ENCODE data around the gene AKR7A3.
"Not testable (repeated sequence)": the region's sequence is repeated elsewhere in the genome, so short reads cannot be mapped to it uniquely, and the experiment has no call there.

AKR7A3 gene

DNA sequence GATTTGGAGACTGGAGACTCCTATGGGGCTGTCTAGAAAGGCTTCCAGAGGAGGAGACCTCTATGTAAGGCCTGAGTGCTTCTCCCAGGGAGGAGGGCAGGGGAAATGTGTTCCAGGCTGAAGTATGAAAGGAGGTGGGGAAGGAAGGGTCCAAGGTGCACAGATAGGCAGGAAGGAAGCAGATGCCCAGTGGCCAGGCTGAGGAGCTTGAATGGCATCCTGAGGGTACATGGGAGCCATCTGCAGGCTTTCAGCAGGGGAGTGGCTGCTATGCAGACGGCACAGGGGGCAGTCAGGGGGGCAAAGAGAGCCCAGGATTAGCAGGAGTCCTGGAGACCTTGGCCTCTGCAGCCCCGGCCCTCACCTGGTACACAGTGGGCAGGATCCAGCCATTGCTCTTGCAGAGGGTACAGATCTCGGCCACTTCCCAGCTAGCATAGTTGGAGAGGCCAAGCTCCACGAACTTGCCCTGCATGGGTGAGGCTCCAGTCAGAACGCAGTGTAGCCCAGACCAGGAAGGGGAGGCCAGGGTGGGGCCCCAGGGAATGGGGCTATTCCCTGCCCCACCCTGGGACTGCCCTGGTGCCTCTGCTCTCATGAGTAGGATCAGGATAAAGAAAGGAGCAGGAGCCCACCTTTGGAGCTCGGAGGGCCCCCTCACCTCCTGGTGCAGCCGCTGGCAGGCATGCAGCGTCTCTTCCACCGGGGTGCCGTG is 19.4 kb upstream of the AKR7A3 start:
- no peak for DNase-seq (ENCODE audit: low read depth)
- H3K4me3 ChIP-seq (ENCODE audit: low read depth, low read length), result no peak overlapping the region
- TF ChIP-seq, protein P1, sequence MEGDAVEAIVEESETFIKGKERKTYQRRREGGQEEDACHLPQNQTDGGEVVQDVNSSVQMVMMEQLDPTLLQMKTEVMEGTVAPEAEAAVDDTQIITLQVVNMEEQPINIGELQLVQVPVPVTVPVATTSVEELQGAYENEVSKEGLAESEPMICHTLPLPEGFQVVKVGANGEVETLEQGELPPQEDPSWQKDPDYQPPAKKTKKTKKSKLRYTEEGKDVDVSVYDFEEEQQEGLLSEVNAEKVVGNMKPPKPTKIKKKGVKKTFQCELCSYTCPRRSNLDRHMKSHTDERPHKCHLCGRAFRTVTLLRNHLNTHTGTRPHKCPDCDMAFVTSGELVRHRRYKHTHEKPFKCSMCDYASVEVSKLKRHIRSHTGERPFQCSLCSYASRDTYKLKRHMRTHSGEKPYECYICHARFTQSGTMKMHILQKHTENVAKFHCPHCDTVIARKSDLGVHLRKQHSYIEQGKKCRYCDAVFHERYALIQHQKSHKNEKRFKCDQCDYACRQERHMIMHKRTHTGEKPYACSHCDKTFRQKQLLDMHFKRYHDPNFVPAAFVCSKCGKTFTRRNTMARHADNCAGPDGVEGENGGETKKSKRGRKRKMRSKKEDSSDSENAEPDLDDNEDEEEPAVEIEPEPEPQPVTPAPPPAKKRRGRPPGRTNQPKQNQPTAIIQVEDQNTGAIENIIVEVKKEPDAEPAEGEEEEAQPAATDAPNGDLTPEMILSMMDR (IDR thresholded peaks at IDR 0.05; ENCODE audit: insufficient read depth, low read depth, low read length, missing control alignments), result no peak

DNA sequence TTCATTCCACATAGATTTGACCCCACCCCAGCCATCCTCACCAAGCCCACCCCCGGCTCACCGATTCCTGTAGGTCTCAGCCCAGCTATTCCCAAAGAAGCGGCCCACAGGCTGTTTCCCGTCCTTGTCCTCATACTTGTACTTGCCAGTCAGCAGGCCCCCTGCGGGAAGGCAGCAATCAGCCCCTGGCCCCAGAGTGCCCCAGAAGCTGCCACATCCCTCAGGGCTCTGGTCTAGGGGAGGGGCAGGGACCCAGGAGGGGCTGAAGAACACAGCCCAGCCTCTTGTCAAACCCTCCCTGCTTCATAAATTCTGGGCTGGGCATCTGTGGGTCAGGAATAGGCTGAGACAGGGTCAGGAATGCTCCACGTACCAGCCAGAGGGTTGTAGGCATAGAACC is 18.4 kb upstream of the AKR7A3 start:
- H3K4me3 ChIP-seq (ENCODE audit: low read depth, low read length), result no peak overlapping the region
- TF ChIP-seq, protein P1 (IDR thresholded peaks at IDR 0.05; ENCODE audit: insufficient read depth, low read depth, low read length, missing control alignments), result no peak
- DNase-seq (ENCODE audit: low read depth), result no peak

DNA sequence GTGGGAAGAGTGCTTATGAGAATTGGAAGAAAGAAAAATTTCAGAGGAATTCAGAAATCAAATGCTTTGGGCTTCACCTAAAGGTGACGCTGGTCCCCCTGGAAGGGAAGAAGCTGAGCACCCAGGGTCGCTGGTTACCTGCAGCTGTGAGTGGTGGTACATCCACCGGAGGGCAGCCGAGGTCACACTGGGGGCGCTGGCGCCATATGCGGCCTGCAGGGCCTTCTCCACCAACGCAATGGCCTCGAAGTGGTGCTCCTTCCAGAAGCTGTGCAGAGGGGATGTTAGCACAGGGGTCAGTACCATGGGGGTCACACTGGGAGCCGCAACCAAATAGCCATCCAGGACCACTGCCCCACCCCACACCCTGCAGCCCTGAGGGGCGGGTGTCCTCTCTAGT is 17.3 kb upstream of the AKR7A3 start:
- TF ChIP-seq, protein P1 (IDR thresholded peaks at IDR 0.05; ENCODE audit: insufficient read depth, low read depth, low read length, missing control alignments), result no peak
- H3K4me3 ChIP-seq (ENCODE audit: low read depth, low read length), result no peak overlapping the region
- DNase-seq (ENCODE audit: low read depth), result no peak

DNA sequence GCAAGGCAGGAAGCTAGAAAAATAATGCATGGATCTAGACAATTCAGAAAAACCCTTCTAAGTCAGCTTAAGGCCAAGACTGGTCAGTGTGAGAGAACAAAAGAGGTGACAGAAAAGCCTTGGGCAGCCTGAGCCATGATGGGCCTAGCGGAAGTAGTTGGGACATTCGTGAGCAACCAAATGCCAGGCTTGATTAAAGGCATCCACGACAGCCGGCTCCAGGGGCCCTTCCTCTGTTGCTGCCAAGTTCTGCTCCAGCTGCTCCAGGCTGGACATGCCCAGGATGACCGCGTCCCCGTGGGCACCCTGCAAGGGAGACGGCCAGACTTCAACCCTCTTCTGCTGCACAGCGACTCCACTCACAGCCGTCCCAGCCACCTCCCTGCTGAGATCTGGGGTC is 15.5 kb upstream of the AKR7A3 start:
- DNase-seq (ENCODE audit: low read depth); H3K4me3 ChIP-seq (ENCODE audit: low read depth, low read length): not testable (repeated sequence)

DNA sequence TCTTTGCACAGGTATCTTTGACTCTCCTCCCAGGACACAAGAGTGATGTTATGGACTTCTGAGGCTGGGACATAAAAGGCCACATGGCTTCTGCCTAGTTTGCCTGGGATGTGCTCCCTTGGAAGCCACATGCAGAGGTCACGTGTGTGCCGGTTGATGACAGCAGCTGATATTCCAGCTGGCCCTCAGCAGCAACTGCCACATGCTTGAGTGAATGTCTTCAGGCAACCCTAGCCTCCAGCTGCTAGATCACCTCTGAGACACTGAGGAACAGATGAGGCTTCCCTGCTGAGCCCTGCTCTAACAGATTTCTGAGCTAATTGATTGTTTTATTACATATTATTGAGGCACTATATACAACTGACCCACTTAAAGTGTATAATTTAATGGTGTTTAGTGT is 11.6 kb upstream of the AKR7A3 start:
- no peak overlapping the region for H3K4me3 ChIP-seq (ENCODE audit: low read depth, low read length)
- TF ChIP-seq, protein P1 (IDR thresholded peaks at IDR 0.05; ENCODE audit: insufficient read depth, low read depth, low read length, missing control alignments), result no peak
- DNase-seq (ENCODE audit: low read depth), result no peak

DNA sequence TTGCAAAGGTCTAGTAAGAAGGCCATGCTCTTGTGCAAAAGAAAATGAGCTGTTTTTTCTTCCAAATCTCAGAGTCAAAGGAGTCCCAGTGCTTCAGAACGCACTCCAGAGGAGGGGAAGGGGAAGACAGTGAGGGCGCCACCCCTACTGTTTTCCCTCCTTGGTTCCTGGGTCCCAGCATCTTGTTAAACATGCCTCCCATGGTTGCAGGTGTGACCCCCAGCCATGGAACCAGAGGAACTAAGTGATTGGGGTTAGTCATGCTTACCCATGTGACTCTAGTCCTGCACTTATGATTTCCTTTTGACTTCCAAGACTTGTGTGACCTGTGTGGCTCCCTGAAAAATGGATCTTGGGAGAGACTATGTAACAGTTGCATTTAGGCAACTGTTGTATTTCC is 6.1 kb upstream of the AKR7A3 start:
- no peak for DNase-seq (ENCODE audit: low read depth)
- no peak overlapping the region for H3K4me3 ChIP-seq (ENCODE audit: low read depth, low read length)
- TF ChIP-seq, protein P1 (IDR thresholded peaks at IDR 0.05; ENCODE audit: insufficient read depth, low read depth, low read length, missing control alignments), result no peak

DNA sequence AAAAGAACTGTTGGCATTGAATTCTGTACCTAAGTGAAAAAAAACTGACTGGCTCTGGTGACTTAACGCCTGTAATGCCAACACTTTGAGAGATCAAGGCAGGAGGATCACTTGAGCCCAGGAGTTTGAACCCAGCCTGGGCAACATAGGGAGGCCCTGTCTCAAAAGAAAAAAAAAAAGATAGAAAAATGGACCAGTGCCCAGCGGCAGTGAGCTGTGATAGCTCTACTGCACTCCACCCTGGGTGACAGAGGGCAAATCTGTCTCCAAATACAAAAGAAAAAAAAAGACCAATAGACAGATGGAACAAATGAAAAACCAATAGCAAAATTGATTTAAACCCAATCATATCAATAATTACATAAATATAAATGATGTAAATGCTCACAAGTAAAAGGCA is 674 bp upstream of the AKR7A3 start:
- no peak for DNase-seq (ENCODE audit: low read depth)
- TF ChIP-seq, protein P1 (IDR thresholded peaks at IDR 0.05; ENCODE audit: insufficient read depth, low read depth, low read length, missing control alignments), result no peak
- H3K4me3 ChIP-seq (ENCODE audit: low read depth, low read length), result no peak overlapping the region
